Adrenal gland (tissue), 5 donors: Measurements from ENCODE around the gene CNKSR1.

Source experiments
- CTCF ChIP-seq, 6 experiments: fragments of 450-650 bp in 4 of 6; fragments of 200-600 bp in 2 of 6; sonication (generic) in 1 of 6; IDR thresholded peaks; 1 replicate in 5 of 6; 2 replicates in 1 of 6; pipeline versions ENCODE4 v1.5.1 to v1.8.0; 2016 to 2021; ENCODE audit warnings: antibody characterized with exemption in 6 of 6, mild to moderate bottlenecking in 2 of 6, moderate library complexity in 1 of 6
- POLR2A ChIP-seq, 2 donors: fragments of 450-650 bp; IDR thresholded peaks; one replicate each; pipeline ENCODE4 v1.6.1; 2017; ENCODE audit warnings: antibody characterized with exemption in 2 of 2, mild to moderate bottlenecking in 2 of 2, moderate library complexity in 1 of 2
- donor health status: DM: no; HTN: no; CAD: no.

- TF ChIP-seq CTCF (IDR thresholded peaks at IDR 0.05) (no peak), POLR2A (IDR thresholded peaks at IDR 0.05) (no peak)
Observed at GRCh38 chr1:26182383-26182696, 5.0 kb downstream of the CNKSR1 start.
